K562 (cell line): ENCODE data around the gene TMEM248. TPM values are rescaled to one million over a fixed set of nuclear protein-coding genes. Genes with fewer than 3 reads are reported as not detected.
A peak's percentile ranks its signal among the peaks of the same experiment; 100 is the strongest.

Experiments
- GATA2 ChIP-seq: sonication (generic); formaldehyde crosslinking; IDR thresholded peaks from 2 replicates; pipeline ENCODE4 v1.4.0; 2020; ENCODE audit warnings: mild to moderate bottlenecking, missing genetic modification reagents
- HDAC8 ChIP-seq: fragments of 450-650 bp; IDR thresholded peaks from 2 replicates; pipeline ENCODE4 v1.6.1; 2016; ENCODE audit warnings: mild to moderate bottlenecking, missing genetic modification characterization, moderate library complexity, missing compliant biosample characterization
- HSF4 ChIP-seq: fragments of 250-450 bp; sonication (Bioruptor Pico); IDR thresholded peaks from 2 replicates; pipeline ENCODE4 v2.1.2; 2022; ENCODE audit warnings: mild to moderate bottlenecking, moderate library complexity, borderline replicate concordance
- NR0B1 ChIP-seq: fragments of 450-650 bp; IDR thresholded peaks from one replicate; pipeline ENCODE4 v1.6.1; 2018; ENCODE audit warnings: mild to moderate bottlenecking, moderate library complexity; ENCODE audit not compliant: partially characterized antibody
- RNF219 ChIP-seq: fragments of 250-450 bp; sonication (Bioruptor Pico); IDR thresholded peaks from 2 replicates; pipeline ENCODE4 v1.5.0; 2022; ENCODE audit warnings: mild to moderate bottlenecking
- SMARCE1 ChIP-seq: fragments of 450-650 bp; IDR thresholded peaks from 2 replicates; pipeline ENCODE4 v1.7.1; 2016; ENCODE audit warnings: mild to moderate bottlenecking
- SNIP1 ChIP-seq: fragments of 450-650 bp; IDR thresholded peaks from 2 replicates; pipeline ENCODE4 v1.7.1; 2017; ENCODE audit warnings: low read depth, mild to moderate bottlenecking
- U2AF2 ChIP-seq: fragments of 200-400 bp; formaldehyde crosslinking; optimal IDR thresholded peaks from 2 replicates; pipeline ENCODE3; 2017; ENCODE audit warnings: low read depth, mild to moderate bottlenecking, low read length
- polyA plus RNA-seq, 8 experiments: library from polyadenylated mRNA; depleted of rRNA in 4 of 8; stranded (reverse) in 5 of 8; unstranded in 3 of 8; fragments of >200 nt; fragmentation: Nextera tagmentation in 2 of 8; fragmentation: Illumina TruSeq in 1 of 8; extraction: Ambion mirVana in 2 of 8; extraction: Trizol in 1 of 8; gene quantifications; 2 replicates each; pipeline versions ENCODE4 v1.2.1 to v1.2.3, GENCODE V29; 2011 to 2014; ENCODE audit warnings: inconsistent platforms in 1 of 8, missing spikeins in 1 of 8
- total RNA-seq, 7 experiments: library from RNA; depleted of rRNA in 6 of 7; stranded (reverse); fragments of >200 nt in 6 of 7; fragmentation: Illumina TruSeq in 2 of 7; extraction: Trizol in 2 of 7; gene quantifications; 2 replicates each; pipeline versions ENCODE4 v1.2.1 to v1.2.3, GENCODE V29; 2011 to 2021; ENCODE audit warnings: low replicate concordance in 1 of 7
- TF ChIP-seq, protein P1 (sequence below): IDR thresholded peaks from 2 replicates; pipeline ENCODE4 v1.6.1; 2011; ENCODE audit warnings: borderline replicate concordance, low read depth, mild to moderate bottlenecking, moderate library complexity, low read length; ENCODE audit not compliant: insufficient read depth, poor library complexity, severe bottlenecking
- TF ChIP-seq, protein P2 (sequence below), 2 experiments: fragments of 450-650 bp; IDR thresholded peaks; 2 replicates each; pipeline ENCODE4 v1.6.1; 2016
- TF ChIP-seq, protein P3 (sequence below): fragments of 250-450 bp; sonication (Bioruptor Pico); IDR thresholded peaks from 2 replicates; pipeline ENCODE4 v1.5.1; 2021; ENCODE audit warnings: mild to moderate bottlenecking

The TMEM248 gene
- total and polyA plus RNA-seq, 9 of the 15 experiments (the other 6 are each of a cell fraction or from before 2014, with no cell fraction given), result 6.3 to 132 (median 64.4) TPM

DNA sequence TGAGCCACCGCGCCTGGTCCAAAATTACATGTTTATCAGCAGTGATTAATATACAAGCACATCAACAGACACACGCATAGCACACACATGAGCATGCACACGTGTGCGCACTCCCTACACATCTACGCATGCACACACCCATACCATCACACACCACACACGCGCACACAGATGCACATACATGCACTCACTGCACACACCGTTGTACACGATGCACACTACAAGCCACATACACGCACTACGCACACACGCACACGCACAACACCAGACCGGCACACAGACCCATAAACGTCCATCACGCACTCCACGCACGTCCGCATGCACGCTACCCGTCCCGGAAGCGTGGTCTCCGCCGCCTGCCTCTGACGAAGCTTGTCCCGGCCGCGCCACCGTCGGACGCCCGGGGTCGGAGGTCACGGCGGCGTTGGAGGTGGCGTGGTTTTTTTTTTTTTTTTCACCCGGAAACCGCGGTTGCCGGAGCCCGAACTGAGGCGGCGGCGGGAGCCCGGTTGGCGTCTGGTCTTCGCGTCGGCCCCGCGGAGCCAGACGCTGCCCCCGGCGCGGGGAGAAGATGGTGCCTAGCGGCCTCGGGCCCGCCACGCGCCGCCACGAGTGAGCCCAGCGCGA, at the start of gene TMEM248 (continued):
- TF ChIP-seq GATA2 (no peak), HDAC8 (peak; percentile 61; the same call in 1 of the 2 replicates), SMARCE1 (peak; percentile 89), NR0B1 (no peak), SNIP1 (no peak), HSF4 (CRISPR knock-in tag) (no peak), RNF219 (CRISPR knock-in tag) (no peak), U2AF2 (no peak)
- TF ChIP-seq, protein P1, sequence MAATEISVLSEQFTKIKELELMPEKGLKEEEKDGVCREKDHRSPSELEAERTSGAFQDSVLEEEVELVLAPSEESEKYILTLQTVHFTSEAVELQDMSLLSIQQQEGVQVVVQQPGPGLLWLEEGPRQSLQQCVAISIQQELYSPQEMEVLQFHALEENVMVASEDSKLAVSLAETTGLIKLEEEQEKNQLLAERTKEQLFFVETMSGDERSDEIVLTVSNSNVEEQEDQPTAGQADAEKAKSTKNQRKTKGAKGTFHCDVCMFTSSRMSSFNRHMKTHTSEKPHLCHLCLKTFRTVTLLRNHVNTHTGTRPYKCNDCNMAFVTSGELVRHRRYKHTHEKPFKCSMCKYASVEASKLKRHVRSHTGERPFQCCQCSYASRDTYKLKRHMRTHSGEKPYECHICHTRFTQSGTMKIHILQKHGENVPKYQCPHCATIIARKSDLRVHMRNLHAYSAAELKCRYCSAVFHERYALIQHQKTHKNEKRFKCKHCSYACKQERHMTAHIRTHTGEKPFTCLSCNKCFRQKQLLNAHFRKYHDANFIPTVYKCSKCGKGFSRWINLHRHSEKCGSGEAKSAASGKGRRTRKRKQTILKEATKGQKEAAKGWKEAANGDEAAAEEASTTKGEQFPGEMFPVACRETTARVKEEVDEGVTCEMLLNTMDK, result no peak
- TF ChIP-seq, protein P2, sequence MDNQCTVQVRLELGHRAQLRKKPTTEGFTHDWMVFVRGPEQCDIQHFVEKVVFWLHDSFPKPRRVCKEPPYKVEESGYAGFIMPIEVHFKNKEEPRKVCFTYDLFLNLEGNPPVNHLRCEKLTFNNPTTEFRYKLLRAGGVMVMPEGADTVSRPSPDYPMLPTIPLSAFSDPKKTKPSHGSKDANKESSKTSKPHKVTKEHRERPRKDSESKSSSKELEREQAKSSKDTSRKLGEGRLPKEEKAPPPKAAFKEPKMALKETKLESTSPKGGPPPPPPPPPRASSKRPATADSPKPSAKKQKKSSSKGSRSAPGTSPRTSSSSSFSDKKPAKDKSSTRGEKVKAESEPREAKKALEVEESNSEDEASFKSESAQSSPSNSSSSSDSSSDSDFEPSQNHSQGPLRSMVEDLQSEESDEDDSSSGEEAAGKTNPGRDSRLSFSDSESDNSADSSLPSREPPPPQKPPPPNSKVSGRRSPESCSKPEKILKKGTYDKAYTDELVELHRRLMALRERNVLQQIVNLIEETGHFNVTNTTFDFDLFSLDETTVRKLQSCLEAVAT (IDR thresholded peaks at IDR 0.05), result peak; percentile 89 to 91
- TF ChIP-seq, protein P3, sequence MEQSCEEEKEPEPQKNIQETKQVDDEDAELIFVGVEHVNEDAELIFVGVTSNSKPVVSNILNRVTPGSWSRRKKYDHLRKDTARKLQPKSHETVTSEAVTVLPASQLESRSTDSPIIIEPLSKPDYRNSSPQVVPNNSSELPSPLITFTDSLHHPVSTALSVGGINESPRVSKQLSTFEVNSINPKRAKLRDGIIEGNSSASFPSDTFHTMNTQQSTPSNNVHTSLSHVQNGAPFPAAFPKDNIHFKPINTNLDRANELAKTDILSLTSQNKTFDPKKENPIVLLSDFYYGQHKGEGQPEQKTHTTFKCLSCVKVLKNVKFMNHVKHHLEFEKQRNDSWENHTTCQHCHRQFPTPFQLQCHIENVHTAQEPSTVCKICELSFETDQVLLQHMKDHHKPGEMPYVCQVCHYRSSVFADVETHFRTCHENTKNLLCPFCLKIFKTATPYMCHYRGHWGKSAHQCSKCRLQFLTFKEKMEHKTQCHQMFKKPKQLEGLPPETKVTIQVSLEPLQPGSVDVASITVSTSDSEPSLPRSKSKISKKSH, result no peak
